HG03060 (cell line): Measurements from ENCODE around the gene SYCE1L.
"Not testable (repeated sequence)": the region's sequence is repeated elsewhere in the genome, so short reads cannot be mapped to it uniquely, and the experiment has no call there.

ENCODE experiments used
- ATAC-seq: cut with Tn5 transposase; IDR thresholded peaks from one replicate; pipeline ENCODE4 v1.9.1; 2021; ENCODE audit warnings: low read depth, moderate number of reproducible peaks; ENCODE audit not compliant: unreplicated experiment

Gene SYCE1L

DNA sequence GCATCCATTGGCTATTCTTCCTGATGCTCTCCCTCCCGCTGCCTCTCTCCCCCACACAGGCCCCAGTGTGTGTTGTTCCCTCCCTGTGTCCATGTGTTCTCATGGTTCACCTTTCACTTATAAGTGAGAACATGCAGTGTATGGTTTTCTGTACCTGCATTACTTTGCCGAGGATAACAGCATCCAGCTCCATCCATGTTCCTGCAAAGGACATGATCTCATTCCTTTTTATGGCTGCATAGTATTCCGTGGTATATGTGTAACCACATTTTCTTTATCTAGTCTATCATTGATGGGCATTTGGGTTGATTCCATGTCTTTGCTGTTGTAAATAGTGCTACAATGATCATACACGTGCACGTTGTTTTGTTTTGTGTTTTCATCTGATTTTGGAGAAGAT lies 43.3 kb downstream of the SYCE1L start:
- ATAC-seq = not testable (repeated sequence)

DNA sequence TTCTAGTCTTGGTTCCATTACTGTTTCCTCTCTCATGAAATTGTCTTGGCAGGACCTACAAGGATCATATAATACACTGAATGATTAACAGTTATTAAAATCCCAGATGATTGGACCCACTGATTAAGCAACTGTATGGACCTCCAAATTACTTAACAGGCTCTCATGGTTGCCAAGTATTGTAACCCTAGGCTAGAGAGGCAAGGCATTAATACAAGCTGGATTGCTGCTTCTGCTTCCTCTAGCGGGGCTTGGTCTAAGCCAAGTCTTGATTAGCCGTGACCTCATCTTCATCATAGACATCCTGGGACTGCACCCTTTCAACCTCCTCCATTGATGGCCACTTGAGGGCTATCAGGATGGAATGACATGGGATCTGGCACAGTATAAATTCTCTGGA lies 46.9 kb downstream of the SYCE1L start:
- no peak for ATAC-seq

DNA sequence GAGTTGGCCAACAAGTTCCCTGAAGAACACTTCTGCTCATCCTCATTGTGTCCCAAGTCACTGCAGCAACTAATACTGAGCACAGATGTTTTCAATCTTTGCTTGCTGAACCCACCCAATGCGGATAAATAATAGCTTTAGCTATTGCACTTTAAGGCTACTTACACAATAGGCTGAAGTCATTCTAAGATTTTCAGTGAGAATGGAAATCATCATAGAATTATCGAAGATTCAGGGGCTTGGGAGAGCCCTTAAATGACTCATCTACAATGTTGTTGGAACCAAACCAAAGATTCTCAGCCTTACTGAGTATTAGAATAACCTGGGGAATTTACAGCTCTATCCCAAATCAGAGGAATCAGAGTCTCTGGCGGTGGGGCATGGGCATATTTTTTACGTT lies 51.2 kb downstream of the SYCE1L start:
- no peak for ATAC-seq
